Measurements from ENCODE around the gene APOBEC3B. TPM values are rescaled to one million over a fixed set of nuclear protein-coding genes. Genes with fewer than 3 reads are reported as not detected.

The APOBEC3B gene
- total RNA-seq, 2 experiments from 2014 or later, result not detected

- no peaks in the 10 kb centered on the region for H3K36me3 ChIP-seq (ENCODE audit: insufficient read depth, low read length)
- peaks cover 29% of the 10 kb centered on the region for H3K4me1 ChIP-seq (ENCODE audit: insufficient read depth, low read length)
- POLR2A ChIA-PET, result no interaction called here
- no peaks in the 10 kb centered on the region for H3K27me3 ChIP-seq (ENCODE audit: control insufficient read depth in 1 of 2, insufficient read depth in 2 of 2, low read length in 2 of 2)
- H3K27ac ChIP-seq (ENCODE audit: low read depth in 1 of 2, low read length in 2 of 2), result no peak overlapping the region
- no peaks in the 10 kb centered on the region for H3K4me1 Mint-ChIP-seq (ENCODE audit: low read depth)
- no peak overlapping the region for H3K4me3 Mint-ChIP-seq
- no peak overlapping the region for H3K27ac Mint-ChIP-seq
- CTCF ChIA-PET, result no interaction called here
- TF ChIP-seq, protein P1, sequence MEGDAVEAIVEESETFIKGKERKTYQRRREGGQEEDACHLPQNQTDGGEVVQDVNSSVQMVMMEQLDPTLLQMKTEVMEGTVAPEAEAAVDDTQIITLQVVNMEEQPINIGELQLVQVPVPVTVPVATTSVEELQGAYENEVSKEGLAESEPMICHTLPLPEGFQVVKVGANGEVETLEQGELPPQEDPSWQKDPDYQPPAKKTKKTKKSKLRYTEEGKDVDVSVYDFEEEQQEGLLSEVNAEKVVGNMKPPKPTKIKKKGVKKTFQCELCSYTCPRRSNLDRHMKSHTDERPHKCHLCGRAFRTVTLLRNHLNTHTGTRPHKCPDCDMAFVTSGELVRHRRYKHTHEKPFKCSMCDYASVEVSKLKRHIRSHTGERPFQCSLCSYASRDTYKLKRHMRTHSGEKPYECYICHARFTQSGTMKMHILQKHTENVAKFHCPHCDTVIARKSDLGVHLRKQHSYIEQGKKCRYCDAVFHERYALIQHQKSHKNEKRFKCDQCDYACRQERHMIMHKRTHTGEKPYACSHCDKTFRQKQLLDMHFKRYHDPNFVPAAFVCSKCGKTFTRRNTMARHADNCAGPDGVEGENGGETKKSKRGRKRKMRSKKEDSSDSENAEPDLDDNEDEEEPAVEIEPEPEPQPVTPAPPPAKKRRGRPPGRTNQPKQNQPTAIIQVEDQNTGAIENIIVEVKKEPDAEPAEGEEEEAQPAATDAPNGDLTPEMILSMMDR (IDR thresholded peaks at IDR 0.05), result no peak
- DNase-seq (no peak), ATAC-seq (ENCODE audit: poor library complexity) (no peak)
- H3K9me3 ChIP-seq (ENCODE audit: control insufficient read depth in 1 of 2, insufficient read depth in 1 of 2, low read length in 2 of 2), result no peaks in the 10 kb centered on the region
- H3K36me3 Mint-ChIP-seq (ENCODE audit: low read depth), result no peaks in the 10 kb centered on the region
- H3K9me3 Mint-ChIP-seq, result no peaks in the 10 kb centered on the region
- no peaks in the 10 kb centered on the region for H3K27me3 Mint-ChIP-seq
- intact Hi-C loops (cut with DNase I, micrococcal nuclease), result no loop called here
- H3K4me3 ChIP-seq (ENCODE audit: low read length), result no peak overlapping the region
Observed at GRCh38 chr22:38955250-38955905, 26.8 kb upstream of the APOBEC3B start.

DNA sequence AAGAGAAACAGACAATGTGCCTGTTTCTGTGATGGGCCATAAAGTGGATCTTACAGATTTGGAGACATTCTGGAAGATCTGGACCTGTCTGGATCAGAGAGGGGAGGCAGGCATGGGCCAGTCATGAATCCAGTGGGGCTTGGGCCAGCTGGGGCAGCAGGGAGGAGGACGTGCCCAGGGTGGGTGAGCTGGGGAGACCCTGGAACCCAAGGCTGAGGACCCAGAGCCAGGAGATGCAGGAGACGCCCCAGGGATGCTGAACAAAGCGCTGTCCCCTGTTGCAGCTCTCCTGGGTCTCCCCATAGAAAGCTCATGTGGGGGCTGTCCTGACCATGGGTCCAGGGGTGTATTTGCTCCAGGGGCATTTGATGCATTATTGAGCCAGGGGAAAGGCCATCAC lies 26.2 kb upstream of the APOBEC3B start:
- H3K27me3 Mint-ChIP-seq, result no peaks in the 10 kb centered on the region
- no peak for ATAC-seq (ENCODE audit: poor library complexity)
- H3K27ac ChIP-seq (ENCODE audit: low read depth in 1 of 2, low read length in 2 of 2), result no peak overlapping the region
- no peaks in the 10 kb centered on the region for H3K4me1 Mint-ChIP-seq (ENCODE audit: low read depth)
- POLR2A ChIA-PET, result no interaction called here
- no peaks in the 10 kb centered on the region for H3K36me3 Mint-ChIP-seq (ENCODE audit: low read depth)
- peaks cover 29% of the 10 kb centered on the region for H3K4me1 ChIP-seq (ENCODE audit: insufficient read depth, low read length)
- DNase-seq, result no peak
- H3K4me3 Mint-ChIP-seq, result no peak overlapping the region
- H3K36me3 ChIP-seq (ENCODE audit: insufficient read depth, low read length), result no peaks in the 10 kb centered on the region
- TF ChIP-seq, protein P1 (IDR thresholded peaks at IDR 0.05), result no peak
- H3K9me3 ChIP-seq (ENCODE audit: control insufficient read depth in 1 of 2, insufficient read depth in 1 of 2, low read length in 2 of 2), result no peaks in the 10 kb centered on the region
- CTCF ChIA-PET, result no interaction called here
- intact Hi-C loops (cut with DNase I, micrococcal nuclease), result no loop called here
- no peaks in the 10 kb centered on the region for H3K9me3 Mint-ChIP-seq
- H3K27ac Mint-ChIP-seq, result no peak overlapping the region
- H3K27me3 ChIP-seq (ENCODE audit: control insufficient read depth in 1 of 2, insufficient read depth in 2 of 2, low read length in 2 of 2), result no peaks in the 10 kb centered on the region
- H3K4me3 ChIP-seq (ENCODE audit: low read length), result no peak overlapping the region

DNA sequence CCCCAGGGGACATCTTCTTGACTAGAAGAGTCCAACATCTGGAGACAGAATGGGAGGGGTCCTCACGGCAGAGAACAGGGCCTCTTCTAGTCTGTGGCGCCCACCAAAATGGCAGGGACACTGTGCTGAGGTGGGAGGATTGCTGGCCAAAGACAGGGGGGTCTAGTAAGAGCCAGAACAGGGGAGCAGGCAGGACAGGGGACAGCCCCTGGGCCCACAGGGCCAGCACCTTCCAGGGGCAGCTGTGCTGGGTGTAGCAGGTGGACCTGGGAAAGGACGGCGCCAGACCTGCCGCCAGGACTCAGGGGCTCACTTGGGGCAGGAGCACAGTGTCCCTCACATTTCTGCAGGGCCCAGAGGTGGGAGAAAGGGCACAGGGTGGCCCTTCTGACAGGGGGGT lies 25.6 kb upstream of the APOBEC3B start:
- POLR2A ChIA-PET, result no interaction called here
- no peak for DNase-seq

More for the DNA sequence above, 25.6 kb upstream of the APOBEC3B start:
- Mint-ChIP-seq H3K9me3 (no peaks in the 10 kb centered on the region), H3K4me1 (ENCODE audit: low read depth) (no peaks in the 10 kb centered on the region), H3K27ac (no peak overlapping the region), H3K27me3 (no peaks in the 10 kb centered on the region), H3K4me3 (no peak overlapping the region), H3K36me3 (ENCODE audit: low read depth) (no peaks in the 10 kb centered on the region)
- peaks cover 29% of the 10 kb centered on the region for H3K4me1 ChIP-seq (ENCODE audit: insufficient read depth, low read length)
- H3K4me3 ChIP-seq (ENCODE audit: low read length), result no peak overlapping the region
- no peaks in the 10 kb centered on the region for H3K9me3 ChIP-seq (ENCODE audit: control insufficient read depth in 1 of 2, insufficient read depth in 1 of 2, low read length in 2 of 2)
- CTCF ChIA-PET, result interaction anchor here (0.6 kb wide), 1 partner anchor 42 kb away, joined by 3 read pairs; no protein-coding TSS in a partner anchor
- H3K36me3 ChIP-seq (ENCODE audit: insufficient read depth, low read length), result no peaks in the 10 kb centered on the region
- TF ChIP-seq, protein P1 (IDR thresholded peaks at IDR 0.05), result no peak
- intact Hi-C loops (cut with DNase I, micrococcal nuclease), result no loop called here
- no peak for ATAC-seq (ENCODE audit: poor library complexity)
- no peaks in the 10 kb centered on the region for H3K27me3 ChIP-seq (ENCODE audit: control insufficient read depth in 1 of 2, insufficient read depth in 2 of 2, low read length in 2 of 2)
- H3K27ac ChIP-seq (ENCODE audit: low read depth in 1 of 2, low read length in 2 of 2), result no peak overlapping the region

Measured in CD4-positive, alpha-beta T cell (primary cell).